IMR-90 (cell line): ENCODE data around the gene BMP5. TPM values are rescaled to one million over a fixed set of nuclear protein-coding genes. Genes with fewer than 3 reads are reported as not detected.

Experiments used
- ATAC-seq: fragments of 200-7000 bp; cut with Tn5 transposase; 2 replicates; pipeline ENCODE4 v1.9.1; 2020; ENCODE audit warnings: low read depth, mild to moderate bottlenecking, moderate library complexity
- BruUV-seq: library from RNA; stranded (reverse); fragments of 400-500 nt; replicated peaks from 2 replicates; lab custom pipeline; 2021; lab: Mats Ljungman, UMichigan
- CTCF ChIA-PET: fragments of 300-600 bp; formaldehyde crosslinking; extraction: SDS; loops from one replicate; lab custom pipeline; 2021; ENCODE audit warnings: antibody characterized with exemption; lab: Yijun Ruan, JAX
- POLR2A ChIA-PET: fragments of 300-600 bp; sonication (Branson Sonifier 250); formaldehyde crosslinking; loops from one replicate; lab custom pipeline; 2022; ENCODE audit warnings: antibody characterized with exemption; ENCODE audit not compliant: unreplicated experiment; lab: Charles Lee
- DNase-seq: peaks from one replicate; pipeline ENCODE4 v3.0.0; 2013
- H2AFZ ChIP-seq: replicated peaks from 2 replicates; pipeline ENCODE3; 2013; ENCODE audit warnings: low read length, mild to moderate bottlenecking; ENCODE audit not compliant: poor library complexity
- H2AK5ac ChIP-seq: 2 replicates; pipeline ENCODE4 v1.6.1; 2013; ENCODE audit warnings: low read depth, low read length, inconsistent platforms
- H2AK9ac ChIP-seq: replicated peaks from 2 replicates; pipeline ENCODE3; 2013; ENCODE audit warnings: mild to moderate bottlenecking, low read depth, low read length, moderate library complexity; ENCODE audit not compliant: poor library complexity
- H2BK120ac ChIP-seq: 2 replicates; pipeline ENCODE4 v1.6.1; 2013; ENCODE audit warnings: low read depth, low read length, inconsistent platforms
- H2BK15ac ChIP-seq: 3 replicates; pipeline ENCODE4 v1.6.1; 2013; ENCODE audit warnings: low read depth, low read length, inconsistent platforms
- H2BK20ac ChIP-seq: 2 replicates; pipeline ENCODE4 v1.6.1; 2013; ENCODE audit warnings: low read depth, mild to moderate bottlenecking, inconsistent platforms, low read length, moderate library complexity
- H2BK5ac ChIP-seq: 2 replicates; pipeline ENCODE4 v1.6.1; 2013; ENCODE audit warnings: mild to moderate bottlenecking, low read depth, low read length, inconsistent platforms; ENCODE audit not compliant: poor library complexity, severe bottlenecking
- H3K14ac ChIP-seq: replicated peaks from 2 replicates; pipeline ENCODE4 v1.6.1; 2013; ENCODE audit warnings: low read depth, low read length, inconsistent platforms
- H3K18ac ChIP-seq: 2 replicates; pipeline ENCODE4 v1.6.1; 2013; ENCODE audit warnings: low read depth, low read length, control low read depth
- H3K23ac ChIP-seq: 2 replicates; pipeline ENCODE4 v1.6.1; 2013; ENCODE audit warnings: low read depth, low read length, inconsistent platforms
- H3K27ac ChIP-seq: 2 replicates; pipeline ENCODE4 v1.5.1; 2013; ENCODE audit warnings: mild to moderate bottlenecking, control low read depth, low read length; ENCODE audit not compliant: insufficient read depth
- H3K27me3 ChIP-seq: 2 replicates; pipeline ENCODE4 v1.6.1; 2013; ENCODE audit warnings: low read length; ENCODE audit not compliant: control insufficient read depth, insufficient read depth
- H3K36me3 ChIP-seq: 2 replicates; pipeline ENCODE4 v1.6.1; 2013; ENCODE audit warnings: low read length, mixed read lengths; ENCODE audit not compliant: control insufficient read depth, insufficient read depth
- H3K4ac ChIP-seq: 2 replicates; pipeline ENCODE4 v1.6.1; 2013; ENCODE audit warnings: low read depth, low read length, inconsistent platforms
- H3K4me1 ChIP-seq: 2 replicates; pipeline ENCODE4 v1.6.1; 2013; ENCODE audit warnings: low read length, mixed read lengths; ENCODE audit not compliant: control insufficient read depth, insufficient read depth
- H3K4me2 ChIP-seq: 2 replicates; pipeline ENCODE4 v1.6.1; 2013; ENCODE audit warnings: low read depth, mild to moderate bottlenecking, control low read depth, low read length, moderate library complexity
- H3K4me3 ChIP-seq: 2 replicates; pipeline ENCODE4 v1.5.1; 2013; ENCODE audit warnings: low read depth, mild to moderate bottlenecking, control low read depth, low read length, moderate library complexity; ENCODE audit not compliant: insufficient read depth
- H3K56ac ChIP-seq: 2 replicates; pipeline ENCODE4 v1.6.1; 2013; ENCODE audit warnings: low read length, inconsistent platforms; ENCODE audit not compliant: insufficient read depth; ENCODE audit errors: extremely low read depth
- H3K79me1 ChIP-seq, 2 experiments: 2 replicates each; pipeline ENCODE4 v1.6.1; 2013; ENCODE audit warnings: low read length in 2 of 2, inconsistent platforms in 1 of 2, low read depth in 1 of 2
- H3K9ac ChIP-seq: 2 replicates; pipeline ENCODE4 v1.6.1; 2013; ENCODE audit warnings: low read depth, low read length, control low read depth
- H3K9me1 ChIP-seq: 2 replicates; pipeline ENCODE4 v1.6.1; 2013; ENCODE audit warnings: low read length, inconsistent platforms; ENCODE audit not compliant: insufficient read depth
- H3K9me3 ChIP-seq: 2 replicates; pipeline ENCODE4 v1.6.1; 2013; ENCODE audit warnings: low read length; ENCODE audit not compliant: control insufficient read depth, insufficient read depth
- H4K20me1 ChIP-seq: 2 replicates; pipeline ENCODE4 v1.6.1; 2013; ENCODE audit warnings: low read length, inconsistent platforms; ENCODE audit not compliant: insufficient read depth
- H4K5ac ChIP-seq: 2 replicates; pipeline ENCODE4 v1.6.1; 2013; ENCODE audit warnings: mild to moderate bottlenecking, low read depth, low read length, control low read depth
- H4K8ac ChIP-seq, 2 experiments: 2 replicates each; pipeline ENCODE4 v1.6.1; 2013; ENCODE audit warnings: low read depth in 2 of 2, low read length in 2 of 2, control low read depth in 1 of 2, inconsistent platforms in 1 of 2
- H4K91ac ChIP-seq: 2 replicates; pipeline ENCODE4 v1.6.1; 2013; ENCODE audit warnings: low read depth, low read length, inconsistent platforms; ENCODE audit not compliant: insufficient read depth
- CHD1 ChIP-seq: IDR thresholded peaks from 2 replicates; pipeline ENCODE4 v1.6.1; 2012; ENCODE audit warnings: low read depth, low read length, improper control_type of control experiment
- ELK1 ChIP-seq: fragments of 150-350 bp; IDR thresholded peaks from 2 replicates; pipeline ENCODE4 v1.6.1; 2016; ENCODE audit warnings: low read depth, mild to moderate bottlenecking, low read length, moderate library complexity, borderline replicate concordance
- FOS ChIP-seq: fragments of 150-350 bp; IDR thresholded peaks from 2 replicates; pipeline ENCODE4 v1.6.1; 2016; ENCODE audit warnings: low read depth, low read length
- MAZ ChIP-seq: IDR thresholded peaks from 2 replicates; pipeline ENCODE4 v1.6.1; 2012; ENCODE audit warnings: low read depth, mild to moderate bottlenecking, low read length, improper control_type of control experiment, moderate library complexity, borderline replicate concordance
- MXI1 ChIP-seq: IDR thresholded peaks from 2 replicates; pipeline ENCODE4 v1.6.1; 2012; ENCODE audit warnings: low read depth, mild to moderate bottlenecking, low read length, moderate library complexity, borderline replicate concordance
- NFE2L2 ChIP-seq: fragments of 150-350 bp; IDR thresholded peaks from 2 replicates; pipeline ENCODE4 v1.6.1; 2016; ENCODE audit warnings: low read depth, mild to moderate bottlenecking, low read length
- dilution Hi-C: fragments of 300-500 bp; cut with HindIII; formaldehyde crosslinking; loops from one replicate; pipeline ENCODE4 v1.14.3; 2018; ENCODE audit warnings: low sequenced_read_pairs; ENCODE audit not compliant: unreplicated experiment
- in situ Hi-C: fragments of 300-500 bp; cut with MboI; formaldehyde crosslinking; loops from 3 replicates; pipeline ENCODE4 v1.14.3; 2019; ENCODE audit warnings: low sequenced_read_pairs, inconsistent platforms, mixed read lengths
- intact Hi-C: fragments of 100-400 bp; cut with micrococcal nuclease; formaldehyde crosslinking; loops from 2 replicates; pipeline ENCODE4 v1.10.0; 2022
- polyA plus RNA-seq, 3 experiments: library from polyadenylated mRNA; depleted of rRNA; stranded (reverse); fragments of >200 nt; gene quantifications; 2 replicates each; pipeline ENCODE4 v1.2.3, GENCODE V29; 2012; ENCODE audit warnings: low replicate concordance in 1 of 3
- total RNA-seq: library from RNA; depleted of rRNA; stranded (reverse); fragments of >200 nt; gene quantifications from 2 replicates; pipeline ENCODE4 v1.2.3, GENCODE V29; 2012

The BMP5 gene
- total and polyA plus RNA-seq, 2 of the 4 experiments (the other 2 are of a cell fraction), result under 0.01 to 0.02 TPM

GRCh38 chr6:55798571-55798970 is 76.8 kb downstream of the BMP5 start:
- intact Hi-C loops, result no loop called here
- POLR2A ChIA-PET, result no interaction called here
- no peak overlapping the region for H3K23ac ChIP-seq

More at GRCh38 chr6:55798571-55798970, 76.8 kb downstream of the BMP5 start:
- DNase-seq, result no peak
- CTCF ChIA-PET, result no interaction called here
- Histone ChIP-seq H2BK120ac (no peak overlapping the region), H3K9me1 (no peaks in the 10 kb centered on the region), H4K8ac (no peak overlapping the region), H2BK20ac (no peak overlapping the region), H3K79me1 (no peaks in the 10 kb centered on the region), H3K27me3 (no peaks in the 10 kb centered on the region), H3K56ac (no peak overlapping the region), H4K5ac (no peak overlapping the region), H3K18ac (no peak overlapping the region), H3K4me1 (peaks cover 3% of the 10 kb centered on the region; the same call in 1 of the 2 replicates), H3K36me3 (no peaks in the 10 kb centered on the region), H2BK15ac (no peak overlapping the region), H2AK9ac (no peak overlapping the region), H3K4ac (no peak overlapping the region), H4K91ac (no peak overlapping the region), H4K20me1 (no peaks in the 10 kb centered on the region), H2BK5ac (no peak overlapping the region), H3K9ac (no peak overlapping the region), H2AFZ (no peak overlapping the region), H3K4me2 (no peak overlapping the region), H3K9me3 (no peaks in the 10 kb centered on the region), H2AK5ac (no peak overlapping the region), H3K4me3 (no peak overlapping the region), H3K27ac (no peak overlapping the region), H3K14ac (no peak overlapping the region)
- dilution Hi-C loops, result no loop called here
- no TSS peak for BruUV-seq
- TF ChIP-seq NFE2L2, result no peak
- no peak for TF ChIP-seq CHD1
- no peak for TF ChIP-seq MXI1
- no peak for TF ChIP-seq ELK1
- TF ChIP-seq FOS, result no peak
- TF ChIP-seq MAZ, result no peak
- no peak for ATAC-seq
- in situ Hi-C loops, result no loop called here
